SU-DHL-6 (cell line): ENCODE data around the gene LRRC4.

Experiments
- H2AFZ ChIP-seq: fragments of 200-600 bp; sonication (generic); 2 replicates; pipeline ENCODE4 v1.6.1; 2014; ENCODE audit warnings: low read depth, mild to moderate bottlenecking, moderate library complexity, mixed read lengths, antibody characterized with exemption, low read length; ENCODE audit not compliant: severe bottlenecking
- H3F3A ChIP-seq: fragments of 200-600 bp; shearing (Covaris generic); 2 replicates; pipeline ENCODE4 v1.6.0; 2016; ENCODE audit warnings: antibody characterized with exemption, mild to moderate bottlenecking; ENCODE audit not compliant: insufficient read depth
- H3K27ac ChIP-seq: fragments of 200-600 bp; sonication (generic); 2 replicates; pipeline ENCODE4 v1.5.1; 2016; ENCODE audit warnings: low read depth, mild to moderate bottlenecking, low read length, moderate library complexity, mixed read lengths
- H3K27me3 ChIP-seq: fragments of 200-600 bp; sonication (generic), shearing (Covaris generic); 2 replicates; pipeline ENCODE4 v1.6.0; 2014; ENCODE audit warnings: mild to moderate bottlenecking, low read length
- H3K36me3 ChIP-seq: fragments of 200-600 bp; sonication (generic); 2 replicates; pipeline ENCODE4 v1.6.1; 2014; ENCODE audit warnings: mild to moderate bottlenecking, low read length, mixed read lengths
- H3K4me2 ChIP-seq: fragments of 300-600, 200-600 bp; shearing (Covaris generic), sonication (generic); 2 replicates; pipeline ENCODE4 v1.6.0; 2014; ENCODE audit warnings: low read length, low read depth, mild to moderate bottlenecking; ENCODE audit not compliant: poor library complexity, severe bottlenecking
- H3K4me3 ChIP-seq: fragments of 200-600 bp; sonication (generic); 2 replicates; pipeline ENCODE4 v1.5.1; 2014; ENCODE audit warnings: antibody characterized with exemption, low read length, mild to moderate bottlenecking, mixed read lengths; ENCODE audit not compliant: insufficient read depth, poor library complexity, severe bottlenecking
- H3K79me2 ChIP-seq: fragments of 200-600 bp; sonication (generic); 2 replicates; pipeline ENCODE4 v1.6.1; 2014; ENCODE audit warnings: mild to moderate bottlenecking, low read length, moderate library complexity; ENCODE audit not compliant: insufficient read depth
- H3K9ac ChIP-seq: fragments of 200-600 bp; sonication (generic); 2 replicates; pipeline ENCODE4 v1.7.0; 2014; ENCODE audit warnings: mild to moderate bottlenecking, low read length
- H3K9me2 ChIP-seq: fragments of 200-600 bp; sonication (generic); replicated peaks from 2 replicates; pipeline ENCODE4 v1.6.1; 2014; ENCODE audit warnings: low read length; ENCODE audit not compliant: insufficient read depth
- H3K9me3 ChIP-seq: fragments of 200-600 bp; sonication (generic); 2 replicates; pipeline ENCODE4 v1.6.1; 2014; ENCODE audit warnings: low read length, mixed read lengths; ENCODE audit not compliant: insufficient read depth
- H4K20me1 ChIP-seq: fragments of 200-600 bp; sonication (generic); 2 replicates; pipeline ENCODE4 v1.6.1; 2014; ENCODE audit warnings: low read depth, mild to moderate bottlenecking, antibody characterized with exemption, low read length, moderate library complexity, mixed read lengths
- EZH2phosphoT487 ChIP-seq: fragments of 200-600 bp; sonication (generic), shearing (Covaris generic); conservative IDR thresholded peaks from 2 replicates; pipeline ENCODE4 v1.6.1; 2018; ENCODE audit warnings: mild to moderate bottlenecking, antibody characterized with exemption, low read length, moderate library complexity, mixed read lengths
- TF ChIP-seq, protein P1 (sequence below): fragments of 200-600 bp; sonication (generic); IDR thresholded peaks from one replicate; pipeline ENCODE4 v1.5.1; 2017; ENCODE audit warnings: antibody characterized with exemption, mild to moderate bottlenecking, low read length, moderate library complexity; ENCODE audit not compliant: insufficient read depth, poor library complexity, severe bottlenecking

Gene LRRC4

DNA sequence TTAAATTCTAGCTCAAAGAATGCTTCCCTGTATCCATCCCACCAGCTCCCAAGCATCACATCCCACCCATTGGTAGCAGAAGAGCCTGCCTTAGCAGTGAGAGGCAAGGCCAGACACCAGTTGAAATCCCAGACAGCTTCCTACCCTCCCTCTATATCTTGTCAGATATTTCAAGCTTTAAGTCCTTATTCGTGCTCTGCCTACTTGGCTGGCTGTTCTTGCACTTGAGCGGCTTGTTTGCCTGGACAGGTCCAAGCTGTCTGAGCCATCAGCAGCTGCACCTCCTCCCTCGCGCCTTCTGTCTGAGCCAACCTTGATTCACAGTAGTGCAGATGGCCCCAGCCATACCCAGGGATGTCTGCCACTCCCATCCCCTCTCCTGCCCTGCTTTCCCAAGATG is 16.4 kb downstream of the LRRC4 start:
- Histone ChIP-seq H3K79me2 (no peaks in the 10 kb centered on the region), H3K27ac (no peak overlapping the region), H3F3A (no peaks in the 10 kb centered on the region), H3K9me2 (no peaks in the 10 kb centered on the region), H3K27me3 (no peaks in the 10 kb centered on the region), H3K36me3 (no peaks in the 10 kb centered on the region), H3K9me3 (no peaks in the 10 kb centered on the region), H4K20me1 (no peaks in the 10 kb centered on the region), H3K4me2 (no peak overlapping the region), H3K4me3 (no peak overlapping the region), H3K9ac (no peak overlapping the region), H2AFZ (no peak overlapping the region)
- TF ChIP-seq, protein P1, sequence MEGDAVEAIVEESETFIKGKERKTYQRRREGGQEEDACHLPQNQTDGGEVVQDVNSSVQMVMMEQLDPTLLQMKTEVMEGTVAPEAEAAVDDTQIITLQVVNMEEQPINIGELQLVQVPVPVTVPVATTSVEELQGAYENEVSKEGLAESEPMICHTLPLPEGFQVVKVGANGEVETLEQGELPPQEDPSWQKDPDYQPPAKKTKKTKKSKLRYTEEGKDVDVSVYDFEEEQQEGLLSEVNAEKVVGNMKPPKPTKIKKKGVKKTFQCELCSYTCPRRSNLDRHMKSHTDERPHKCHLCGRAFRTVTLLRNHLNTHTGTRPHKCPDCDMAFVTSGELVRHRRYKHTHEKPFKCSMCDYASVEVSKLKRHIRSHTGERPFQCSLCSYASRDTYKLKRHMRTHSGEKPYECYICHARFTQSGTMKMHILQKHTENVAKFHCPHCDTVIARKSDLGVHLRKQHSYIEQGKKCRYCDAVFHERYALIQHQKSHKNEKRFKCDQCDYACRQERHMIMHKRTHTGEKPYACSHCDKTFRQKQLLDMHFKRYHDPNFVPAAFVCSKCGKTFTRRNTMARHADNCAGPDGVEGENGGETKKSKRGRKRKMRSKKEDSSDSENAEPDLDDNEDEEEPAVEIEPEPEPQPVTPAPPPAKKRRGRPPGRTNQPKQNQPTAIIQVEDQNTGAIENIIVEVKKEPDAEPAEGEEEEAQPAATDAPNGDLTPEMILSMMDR, result no peak
- TF ChIP-seq EZH2phosphoT487, result no peak

DNA sequence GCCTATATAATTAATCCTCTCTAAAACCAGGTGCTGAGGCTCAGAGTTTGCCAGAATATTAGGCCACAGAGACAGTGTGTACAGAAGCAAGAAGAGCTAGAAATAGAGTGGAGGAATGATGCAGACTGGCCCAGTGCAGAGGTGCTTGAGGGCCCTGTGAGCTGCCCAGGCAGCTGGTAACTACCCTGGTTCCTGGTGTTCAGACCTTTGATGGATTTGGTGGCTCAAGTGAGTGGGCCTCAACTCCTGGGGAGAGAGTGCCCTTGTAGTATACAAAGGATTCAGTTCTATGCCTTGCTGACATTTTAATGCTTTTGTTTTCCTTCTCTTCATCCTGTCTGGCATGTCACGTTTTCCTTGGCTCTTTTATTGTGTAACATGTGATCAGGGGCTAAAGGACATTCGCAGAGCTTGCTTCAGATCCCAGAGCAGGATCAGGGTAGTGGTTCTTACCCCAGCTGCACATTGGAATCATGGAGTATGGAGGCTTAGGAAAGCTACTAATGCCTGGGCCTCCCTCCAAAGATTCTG is 20.0 kb downstream of the LRRC4 start:
- no peak overlapping the region for H2AFZ ChIP-seq
- H4K20me1 ChIP-seq, result no peaks in the 10 kb centered on the region
- no peak overlapping the region for H3K27ac ChIP-seq
- no peak overlapping the region for H3K4me2 ChIP-seq
- no peaks in the 10 kb centered on the region for H3K27me3 ChIP-seq
- no peak overlapping the region for H3K9ac ChIP-seq
- TF ChIP-seq EZH2phosphoT487, result no peak
- TF ChIP-seq, protein P1, result no peak
- H3F3A ChIP-seq, result no peaks in the 10 kb centered on the region
- no peaks in the 10 kb centered on the region for H3K36me3 ChIP-seq
- no peak overlapping the region for H3K4me3 ChIP-seq
- no peaks in the 10 kb centered on the region for H3K9me2 ChIP-seq
- H3K9me3 ChIP-seq, result no peaks in the 10 kb centered on the region
- no peaks in the 10 kb centered on the region for H3K79me2 ChIP-seq

DNA sequence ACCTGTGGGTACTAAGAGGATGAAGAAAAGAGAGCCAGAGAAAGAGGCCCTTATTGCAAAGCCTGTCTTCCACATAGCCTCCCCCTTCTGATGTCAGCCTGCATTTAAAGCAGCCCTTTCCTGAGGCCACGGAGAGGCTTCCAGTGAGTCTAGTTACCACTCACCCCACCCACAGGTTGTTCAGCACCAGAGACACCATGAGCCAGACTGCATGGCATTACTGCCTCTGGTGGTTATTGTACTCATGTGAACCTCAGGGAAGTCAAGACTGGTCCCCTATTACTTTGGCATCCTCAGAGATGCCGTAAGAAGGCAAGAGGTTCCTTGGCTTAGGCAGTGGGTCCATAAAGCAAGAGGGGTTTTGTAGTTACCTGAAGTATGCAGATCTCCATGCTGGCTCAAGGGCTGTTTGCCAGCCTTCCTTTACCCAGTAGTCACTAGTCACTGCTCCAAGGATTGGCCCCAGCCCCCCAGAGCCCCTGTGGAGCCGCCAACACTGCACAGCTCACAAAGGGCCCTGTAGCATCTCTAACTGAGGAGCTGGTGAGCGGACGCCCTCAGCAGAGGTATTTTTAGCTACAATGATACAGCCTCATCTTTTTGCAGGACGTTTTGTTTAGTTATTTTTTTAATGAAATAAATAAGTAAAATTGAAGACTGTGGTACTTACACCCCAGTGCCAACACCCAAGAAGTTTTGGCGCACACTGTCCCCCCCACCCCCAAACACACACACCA is 20.7 kb downstream of the LRRC4 start:
- Histone ChIP-seq H3F3A (no peaks in the 10 kb centered on the region), H3K27me3 (no peaks in the 10 kb centered on the region), H3K36me3 (no peaks in the 10 kb centered on the region), H3K4me3 (no peak overlapping the region), H3K9ac (no peak overlapping the region), H3K9me3 (no peaks in the 10 kb centered on the region), H4K20me1 (no peaks in the 10 kb centered on the region), H3K4me2 (no peak overlapping the region), H3K9me2 (no peaks in the 10 kb centered on the region), H3K27ac (no peak overlapping the region), H2AFZ (no peak overlapping the region), H3K79me2 (no peaks in the 10 kb centered on the region)
- TF ChIP-seq EZH2phosphoT487, result no peak
- TF ChIP-seq, protein P1, result no peak
